ENCODE results near the gene CCP110.
A peak's percentile ranks its signal among the peaks of the same experiment; 100 is the strongest.

Gene CCP110

GRCh38 chr16:19523559-19524355 lies at the start of gene CCP110:
CCP110 (plus strand) TSS chr16:19523942; CDS start chr16:19527882, 3,940 bp downstream.
- peak; percentile 92 for DNase-seq

- no peak for DNase-seq
Measured at GRCh38 chr16:19474617-19475016, 49.1 kb upstream of the CCP110 start.

- DNase-seq = no peak
Measured at GRCh38 chr16:19478505-19478904, 45.2 kb upstream of the CCP110 start.

GRCh38 chr16:19479302-19479721 lies 44.4 kb upstream of the CCP110 start:
- DNase-seq = no peak

- no peak for DNase-seq
Measured at GRCh38 chr16:19481296-19481695, 42.4 kb upstream of the CCP110 start.

GRCh38 chr16:19481769-19482168 lies 42.0 kb upstream of the CCP110 start:
- no peak for DNase-seq

GRCh38 chr16:19482291-19482690 lies 41.5 kb upstream of the CCP110 start:
- DNase-seq = no peak

GRCh38 chr16:19484096-19484495 lies 39.6 kb upstream of the CCP110 start:
- no peak for DNase-seq

GRCh38 chr16:19485611-19486010 lies 38.1 kb upstream of the CCP110 start:
- DNase-seq = no peak

- no peak for DNase-seq
Measured at GRCh38 chr16:19486051-19486450, 37.7 kb upstream of the CCP110 start.

GRCh38 chr16:19486750-19487325 lies 36.9 kb upstream of the CCP110 start:
- no peak for DNase-seq

GRCh38 chr16:19488213-19488640 lies 35.5 kb upstream of the CCP110 start:
- no peak for DNase-seq

- DNase-seq = no peak
Measured at GRCh38 chr16:19490619-19491018, 33.1 kb upstream of the CCP110 start.

- no peak for DNase-seq
Measured at GRCh38 chr16:19497176-19497575, 26.6 kb upstream of the CCP110 start.

GRCh38 chr16:19499006-19499405 lies 24.7 kb upstream of the CCP110 start:
- DNase-seq = no peak

GRCh38 chr16:19499481-19499880 lies 24.3 kb upstream of the CCP110 start:
- DNase-seq = no peak

GRCh38 chr16:19502395-19503131 lies 21.2 kb upstream of the CCP110 start:
- DNase-seq = peak; percentile 69

- no peak for DNase-seq
Measured at GRCh38 chr16:19503461-19504075, 20.2 kb upstream of the CCP110 start.

GRCh38 chr16:19505600-19506303 lies 18.0 kb upstream of the CCP110 start:
- no peak for DNase-seq

- DNase-seq = no peak
Measured at GRCh38 chr16:19506965-19507364, 16.8 kb upstream of the CCP110 start.

- no peak for DNase-seq
Measured at GRCh38 chr16:19507867-19508266, 15.9 kb upstream of the CCP110 start.

- DNase-seq = no peak
Measured at GRCh38 chr16:19512297-19512696, 11.4 kb upstream of the CCP110 start.
